CD4-positive, alpha-beta T cell treated with Interleukin-15 for 1 hour (primary cell): ENCODE measurements around the gene CYP26B1.

ENCODE experiments used
- DNase-seq: peaks from one replicate; pipeline ENCODE4 v3.0.0-alpha.2; 2020

Gene CYP26B1

GRCh38 chr2:72147303-72147971, at the start of gene CYP26B1:
Gene CYP26B1, minus strand, starts transcription at chr2:72147862. Its CDS starts 28 bp downstream, at chr2:72147834.
- no peak for DNase-seq

- no peak for DNase-seq
These were observed 46.1 kb upstream of the CYP26B1 start for GRCh38 chr2:72193723-72194122.

- no peak for DNase-seq
These were observed 43.8 kb upstream of the CYP26B1 start for GRCh38 chr2:72191441-72191840.

GRCh38 chr2:72185206-72185605, 37.5 kb upstream of the CYP26B1 start:
- DNase-seq = no peak

- DNase-seq = no peak
These were observed 35.8 kb upstream of the CYP26B1 start for GRCh38 chr2:72183466-72183865.

GRCh38 chr2:72183016-72183415, 35.4 kb upstream of the CYP26B1 start:
- no peak for DNase-seq

- no peak for DNase-seq
These were observed 34.9 kb upstream of the CYP26B1 start for GRCh38 chr2:72182547-72182946.

- DNase-seq = no peak
These were observed 34.0 kb upstream of the CYP26B1 start for GRCh38 chr2:72181616-72182015.

GRCh38 chr2:72180351-72180750, 32.7 kb upstream of the CYP26B1 start:
- DNase-seq = no peak

GRCh38 chr2:72178551-72178950, 30.9 kb upstream of the CYP26B1 start:
- DNase-seq = no peak

- DNase-seq = no peak
These were observed 28.6 kb upstream of the CYP26B1 start for GRCh38 chr2:72176281-72176680.

- no peak for DNase-seq
These were observed 28.0 kb upstream of the CYP26B1 start for GRCh38 chr2:72175636-72176035.

- DNase-seq = no peak
These were observed 26.1 kb upstream of the CYP26B1 start for GRCh38 chr2:72173640-72174321.

GRCh38 chr2:72172478-72172877, 24.8 kb upstream of the CYP26B1 start:
- no peak for DNase-seq

GRCh38 chr2:72166279-72166678, 18.6 kb upstream of the CYP26B1 start:
- no peak for DNase-seq

GRCh38 chr2:72165792-72166191, 18.1 kb upstream of the CYP26B1 start:
- DNase-seq = no peak

GRCh38 chr2:72162574-72162973, 14.9 kb upstream of the CYP26B1 start:
- no peak for DNase-seq

GRCh38 chr2:72159211-72159993, 11.7 kb upstream of the CYP26B1 start:
- no peak for DNase-seq

GRCh38 chr2:72157871-72158771, 10.5 kb upstream of the CYP26B1 start:
- no peak for DNase-seq

GRCh38 chr2:72156872-72157271, 9.2 kb upstream of the CYP26B1 start:
- no peak for DNase-seq

- no peak for DNase-seq
These were observed 8.1 kb upstream of the CYP26B1 start for GRCh38 chr2:72155737-72156136.

- no peak for DNase-seq
These were observed 7.5 kb upstream of the CYP26B1 start for GRCh38 chr2:72155151-72155550.
